Fibroblast of skin of left quadriceps (primary cell): Measurements from ENCODE around the gene PTBP1.

ENCODE experiments used
- DNase-seq, 2 experiments: peaks; one replicate each; pipeline ENCODE4 v3.0.0-alpha.2; 2013; ENCODE audit warnings: low read depth in 2 of 2

PTBP1 gene

GRCh38 chr19:796692-797527 lies at the start of gene PTBP1:
PTBP1 (plus strand) TSS chr19:797452; CDS start chr19:797498, 46 bp downstream.
- DNase-seq: peak; percentile 100

- no peak for DNase-seq
Observed at GRCh38 chr19:748274-748598, 49.0 kb upstream of the PTBP1 start.

- DNase-seq: no peak
Observed at GRCh38 chr19:749811-750210, 47.4 kb upstream of the PTBP1 start.

- DNase-seq: no peak
Observed at GRCh38 chr19:750640-751423, 46.4 kb upstream of the PTBP1 start, which contains the start of gene MISP. MISP (plus strand) TSS chr19:751112; CDS start chr19:756947, 5,835 bp downstream.

- peak; percentile 39 to 42 for DNase-seq
Observed at GRCh38 chr19:751501-752341, 45.5 kb upstream of the PTBP1 start.

GRCh38 chr19:752652-753517 lies 44.4 kb upstream of the PTBP1 start:
- peak; percentile 55 to 56 for DNase-seq

- DNase-seq: no peak
Observed at GRCh38 chr19:754530-754929, 42.7 kb upstream of the PTBP1 start.

- DNase-seq: no peak
Observed at GRCh38 chr19:755063-755462, 42.2 kb upstream of the PTBP1 start.

- no peak for DNase-seq
Observed at GRCh38 chr19:756236-756635, 41.0 kb upstream of the PTBP1 start.

- DNase-seq: no peak
Observed at GRCh38 chr19:756821-757688, 40.2 kb upstream of the PTBP1 start.

GRCh38 chr19:757811-758668 lies 39.2 kb upstream of the PTBP1 start:
- DNase-seq: no peak

- DNase-seq: no peak
Observed at GRCh38 chr19:763181-763580, 34.1 kb upstream of the PTBP1 start.

- DNase-seq: no peak
Observed at GRCh38 chr19:763869-764268, 33.4 kb upstream of the PTBP1 start.

- DNase-seq: no peak
Observed at GRCh38 chr19:764301-764700, 33.0 kb upstream of the PTBP1 start.

- DNase-seq: no peak
Observed at GRCh38 chr19:765179-765738, 32.0 kb upstream of the PTBP1 start.

- DNase-seq: peak; percentile 66 to 67
Observed at GRCh38 chr19:768424-768823, 28.8 kb upstream of the PTBP1 start.

GRCh38 chr19:769616-770015 lies 27.6 kb upstream of the PTBP1 start:
- no peak for DNase-seq

- DNase-seq: no peak
Observed at GRCh38 chr19:771332-771785, 25.9 kb upstream of the PTBP1 start.

- DNase-seq: no peak
Observed at GRCh38 chr19:772063-772462, 25.2 kb upstream of the PTBP1 start.
